ENCODE results near the gene IP6K2.

GRCh38 chr3:48685603-48686511 lies 31.2 kb downstream of the IP6K2 start, which contains the start of gene NCKIPSD:
- TF ChIP-seq POLR2A (IDR thresholded peaks at IDR 0.05) (peak; percentile 71 to 89), CTCF (IDR thresholded peaks at IDR 0.05) (peak; percentile 76 to 85 (median 78))
